CD14-positive monocyte (primary cell): ENCODE results near the gene TMEM101. TPM values are rescaled to one million over a fixed set of nuclear protein-coding genes. Genes with fewer than 3 reads are reported as not detected.

ENCODE experiments used
- DNase-seq, 3 donors: peaks; one replicate each; pipeline ENCODE4 v3.0.0-alpha.2; 2011 to 2022
- H2AFZ ChIP-seq: 2 replicates; pipeline ENCODE4 v1.6.0; 2012; ENCODE audit warnings: mild to moderate bottlenecking, low read depth, low read length, inconsistent platforms; ENCODE audit not compliant: insufficient read depth, poor library complexity, severe bottlenecking
- H3K27ac ChIP-seq, 2 donors: 1 replicate in 1 of 2; 2 replicates in 1 of 2; pipeline ENCODE4 v1.5.1; 2012 to 2013; ENCODE audit warnings: low read length in 2 of 2, control low read depth in 1 of 2, inconsistent platforms in 1 of 2, low read depth in 1 of 2, mild to moderate bottlenecking in 1 of 2
- H3K27me3 ChIP-seq, 2 donors: one replicate each; pipeline versions ENCODE4 v1.6.0 to v1.6.1; 2011 to 2013; ENCODE audit warnings: low read length in 2 of 2; ENCODE audit not compliant: control insufficient read depth in 2 of 2, insufficient read depth in 2 of 2
- H3K36me3 ChIP-seq, 2 donors: replicated peaks in 1 of 2; 1 replicate in 1 of 2; 2 replicates in 1 of 2; pipeline versions ENCODE4 v1.5.1 to v1.6.1; 2012 to 2013; ENCODE audit warnings: low read length in 2 of 2, control low read depth in 1 of 2, inconsistent platforms in 1 of 2, mild to moderate bottlenecking in 1 of 2; ENCODE audit not compliant: insufficient read depth in 2 of 2, control insufficient read depth in 1 of 2
- H3K4me1 ChIP-seq, 2 donors: 1 replicate in 1 of 2; 2 replicates in 1 of 2; pipeline versions ENCODE4 v1.5.1 to v1.6.1; 2012 to 2013; ENCODE audit warnings: low read length in 2 of 2, control low read depth in 1 of 2, inconsistent platforms in 1 of 2, mild to moderate bottlenecking in 1 of 2, moderate library complexity in 1 of 2; ENCODE audit not compliant: insufficient read depth in 2 of 2, control insufficient read depth in 1 of 2
- H3K4me2 ChIP-seq: replicated peaks from 2 replicates; pipeline ENCODE3; 2012; ENCODE audit warnings: low read length, moderate library complexity, mild to moderate bottlenecking; ENCODE audit not compliant: poor library complexity, severe bottlenecking; ENCODE audit errors: extremely low read depth
- H3K4me3 ChIP-seq, 3 experiments: fragments of 200-600 bp in 1 of 3; sonication (generic) in 1 of 3; replicated peaks in 1 of 3; 1 replicate in 2 of 3; 2 replicates in 1 of 3; pipeline ENCODE4 v1.5.1; 2011 to 2013; ENCODE audit warnings: low read length in 3 of 3, mild to moderate bottlenecking in 3 of 3, control low read depth in 2 of 3, low read depth in 2 of 3, inconsistent platforms in 1 of 3, moderate library complexity in 1 of 3
- H3K79me2 ChIP-seq: 2 replicates; pipeline ENCODE4 v1.6.0; 2012; ENCODE audit warnings: mild to moderate bottlenecking, control low read depth, inconsistent platforms, low read length, moderate library complexity; ENCODE audit not compliant: insufficient read depth
- H3K9ac ChIP-seq: 2 replicates; pipeline ENCODE4 v1.6.0; 2017; ENCODE audit warnings: low read length, mild to moderate bottlenecking; ENCODE audit not compliant: insufficient read depth, poor library complexity, severe bottlenecking
- H3K9me3 ChIP-seq, 2 donors: replicated peaks in 1 of 2; 1 replicate in 1 of 2; 2 replicates in 1 of 2; pipeline versions ENCODE4 v1.5.1 to v1.6.1; 2012 to 2013; ENCODE audit warnings: low read length in 2 of 2, control low read depth in 1 of 2; ENCODE audit not compliant: control insufficient read depth in 1 of 2, insufficient read depth in 1 of 2
- H4K20me1 ChIP-seq: 2 replicates; pipeline ENCODE4 v1.6.0; 2012; ENCODE audit warnings: mild to moderate bottlenecking, low read length, control low read depth, moderate library complexity; ENCODE audit not compliant: insufficient read depth
- H3K27ac Mint-ChIP-seq, 7 donors: one replicate each; pipeline ENCODE4 v1.8.0; 2020; ENCODE audit warnings: mild to moderate bottlenecking in 7 of 7, mixed read lengths in 7 of 7, moderate library complexity in 6 of 7, inconsistent platforms in 2 of 7
- H3K27me3 Mint-ChIP-seq, 3 donors: one replicate each; pipeline ENCODE4 v1.8.0; 2021 to 2022; ENCODE audit warnings: low read depth in 3 of 3, mild to moderate bottlenecking in 3 of 3, mixed read lengths in 3 of 3, moderate library complexity in 3 of 3, inconsistent platforms in 1 of 3
- H3K36me3 Mint-ChIP-seq, 2 donors: one replicate each; pipeline ENCODE4 v1.8.0; 2020; ENCODE audit warnings: mixed read lengths in 2 of 2, inconsistent platforms in 1 of 2, mild to moderate bottlenecking in 1 of 2
- H3K4me1 Mint-ChIP-seq: one replicate; pipeline ENCODE4 v1.8.0; 2020; ENCODE audit warnings: mild to moderate bottlenecking, mixed read lengths
- H3K4me3 Mint-ChIP-seq, 2 donors: one replicate each; pipeline ENCODE4 v1.8.0; 2020; ENCODE audit warnings: mild to moderate bottlenecking in 2 of 2, mixed read lengths in 2 of 2, moderate library complexity in 1 of 2
- H3K9me3 Mint-ChIP-seq, 7 donors: one replicate each; pipeline ENCODE4 v1.8.0; 2020 to 2022; ENCODE audit warnings: mixed read lengths in 7 of 7, mild to moderate bottlenecking in 6 of 7, moderate library complexity in 6 of 7, inconsistent platforms in 2 of 7
- CTCF ChIP-seq: fragments of 200-600 bp; IDR thresholded peaks from one replicate; pipeline ENCODE4 v1.8.0; 2022; ENCODE audit warnings: antibody characterized with exemption, mild to moderate bottlenecking
- WGBS: methylation state at CpG from one replicate; pipeline ENCODE4 v1.1.5; 2013; ENCODE audit warnings: missing lambda C conversion rate; ENCODE audit not compliant: insufficient coverage; 5-methylcytosine and 5-hydroxymethylcytosine counted together
- intact Hi-C, 2 donors: fragments of 100-400 bp; cut with micrococcal nuclease; formaldehyde crosslinking; loops; one replicate each; pipeline versions ENCODE4 v1.15.0 to v1.15.1; 2023
- polyA plus RNA-seq, 3 donors: library from polyadenylated mRNA; depleted of rRNA in 1 of 3; unstranded in 2 of 3; stranded (reverse) in 1 of 3; fragments of 300-500 nt in 2 of 3; fragments of >200 nt in 1 of 3; fragmentation: Illumina TruSeq in 2 of 3; gene quantifications; 1 replicate in 2 of 3; 2 replicates in 1 of 3; pipeline ENCODE4 v1.2.3, GENCODE V29; 2012 to 2021

The TMEM101 gene
- polyA plus RNA-seq, 3 donors: 17.3 to 41.4 (median 33.6) TPM

DNA sequence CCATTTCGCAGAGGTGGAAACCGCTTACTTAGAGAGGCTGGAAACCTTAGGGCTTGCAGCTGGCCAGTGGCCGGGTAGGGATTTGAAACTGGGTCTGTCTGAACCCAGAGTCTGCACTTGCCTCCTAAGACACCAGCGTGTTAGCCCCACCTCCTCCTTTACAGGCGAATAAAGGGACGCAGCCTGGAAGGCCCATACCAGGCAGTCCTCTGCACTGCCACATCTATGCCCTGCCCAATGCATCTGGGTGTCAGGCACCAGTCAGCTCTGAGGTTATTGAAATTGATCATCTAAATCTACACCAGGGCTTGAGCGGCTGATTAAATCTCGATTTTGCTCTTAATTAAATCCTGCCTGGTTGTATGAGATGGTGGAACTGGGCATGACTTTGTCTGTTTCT lies 30.2 kb downstream of the TMEM101 start:
- H3K36me3 Mint-ChIP-seq: no peaks in the 10 kb centered on the region
- H3K4me3 Mint-ChIP-seq: peak overlapping the region in 1 of 2 donors; percentile 54
- H3K4me3 ChIP-seq: no peak overlapping the region
- no peak overlapping the region for H3K27ac Mint-ChIP-seq
- no peaks in the 10 kb centered on the region for H4K20me1 ChIP-seq
- no peaks in the 10 kb centered on the region for H3K36me3 ChIP-seq
- H3K27me3 Mint-ChIP-seq: peaks cover 56 to 84% (median 64%) of the 10 kb centered on the region in 3 donors
- no peak overlapping the region for H3K4me2 ChIP-seq
- peaks cover 0 to 5% of the 10 kb centered on the region in 2 donors for H3K9me3 ChIP-seq
- WGBS: 97% methylated on average over 6 of the region's 8 CpGs
- DNase-seq: no peak
- H3K4me1 ChIP-seq: peaks cover 4 to 9% of the 10 kb centered on the region in 2 donors
- H3K27me3 ChIP-seq: peaks cover 36 to 61% of the 10 kb centered on the region in 2 donors
- H3K9me3 Mint-ChIP-seq: peaks cover 0 to 6% (median 0%) of the 10 kb centered on the region in 7 donors
- intact Hi-C loops: no loop called here
- H3K27ac ChIP-seq: no peak overlapping the region
- H3K79me2 ChIP-seq: no peaks in the 10 kb centered on the region
- peaks cover 6% of the 10 kb centered on the region for H3K4me1 Mint-ChIP-seq
- H3K9ac ChIP-seq: no peak overlapping the region
- no peak for TF ChIP-seq CTCF
- H2AFZ ChIP-seq: no peak overlapping the region

DNA sequence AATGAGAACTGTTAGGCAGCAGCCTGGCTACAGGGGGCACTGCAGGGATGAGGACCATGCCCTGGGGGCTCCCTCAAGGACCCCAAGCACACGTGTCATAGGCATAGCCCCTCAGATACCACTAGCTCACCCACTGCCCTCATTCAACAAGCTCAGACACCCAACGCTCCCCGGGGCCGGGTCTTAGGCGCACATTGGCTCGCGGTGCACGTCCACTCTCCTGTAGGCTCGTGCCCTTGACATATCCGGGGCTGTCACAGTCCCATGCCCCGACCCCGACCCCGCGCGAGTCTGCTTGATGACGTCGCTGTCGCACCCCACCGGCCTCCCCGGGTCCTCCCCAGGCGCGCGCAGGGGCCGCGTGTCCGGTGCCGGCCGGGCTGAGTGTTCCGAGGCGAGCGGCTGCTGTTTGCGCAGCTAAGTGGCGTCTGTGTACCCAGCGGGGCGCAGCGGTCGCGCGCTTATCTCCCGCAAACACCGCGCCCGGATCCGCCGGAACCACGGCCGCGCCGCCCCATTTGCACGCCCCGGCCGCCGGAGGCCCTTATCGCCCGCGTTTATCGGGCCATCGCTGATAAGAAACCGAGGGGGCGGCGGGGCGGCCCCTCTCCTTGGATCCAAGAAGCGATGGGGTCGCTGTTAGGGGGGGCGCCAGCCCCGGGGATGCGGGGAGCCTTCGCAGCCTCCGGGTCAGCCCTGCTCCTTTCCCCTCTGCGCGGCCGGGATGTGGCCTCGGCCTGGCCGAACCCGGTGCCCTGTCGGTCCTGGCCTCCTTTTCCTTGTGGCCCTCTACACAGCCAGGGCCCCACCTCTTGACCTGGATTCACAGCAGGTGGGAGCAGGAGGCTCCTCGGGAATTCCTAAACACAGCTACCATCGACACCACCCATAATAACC lies 31.0 kb downstream of the TMEM101 start:
- H3K27me3 ChIP-seq: peaks cover 36 to 61% of the 10 kb centered on the region in 2 donors
- H3K36me3 ChIP-seq: no peaks in the 10 kb centered on the region
- H3K9ac ChIP-seq: no peak overlapping the region
- intact Hi-C loops: no loop called here
- peaks cover 4 to 9% of the 10 kb centered on the region in 2 donors for H3K4me1 ChIP-seq
- no peaks in the 10 kb centered on the region for H4K20me1 ChIP-seq
- H3K9me3 ChIP-seq: peaks cover 0 to 5% of the 10 kb centered on the region in 2 donors
- WGBS: 4% methylated on average over 71 of the region's 78 CpGs
- Mint-ChIP-seq H3K4me3 (peak overlapping the region in 1 of 2 donors; percentile 76), H3K4me1 (peaks cover 6% of the 10 kb centered on the region), H3K27ac (no peak overlapping the region), H3K27me3 (peaks cover 53 to 78% (median 67%) of the 10 kb centered on the region in 3 donors), H3K9me3 (peaks cover 0 to 6% (median 0%) of the 10 kb centered on the region in 7 donors), H3K36me3 (no peaks in the 10 kb centered on the region)
- no peaks in the 10 kb centered on the region for H3K79me2 ChIP-seq
- H3K4me3 ChIP-seq: peak overlapping the region in 1 of 3 experiments; percentile 23
- no peak for TF ChIP-seq CTCF
- H2AFZ ChIP-seq: peak overlapping the region; percentile 41
- peak overlapping the region; percentile 41 for H3K4me2 ChIP-seq
- H3K27ac ChIP-seq: no peak overlapping the region
- DNase-seq: no peak
